Panc1 (cell line): ENCODE data around the gene IL7R. TPM values are rescaled to one million over a fixed set of nuclear protein-coding genes. Genes with fewer than 3 reads are reported as not detected.

Source experiments
- ATAC-seq: fragments of 200-7000 bp; cut with Tn5 transposase; 2 replicates; pipeline ENCODE4 v1.9.1; 2020; ENCODE audit warnings: mild to moderate bottlenecking, moderate library complexity
- BruUV-seq: library from RNA; stranded (reverse); fragments of 400-500 nt; replicated peaks from 2 replicates; lab custom pipeline; 2021; lab: Mats Ljungman, UMichigan
- CTCF ChIA-PET: fragments of 300-600 bp; sonication (Branson Sonifier 250); formaldehyde crosslinking; loops from one replicate; lab custom pipeline; 2022; ENCODE audit warnings: antibody characterized with exemption; lab: Charles Lee
- POLR2A ChIA-PET: fragments of 300-600 bp; sonication (Branson Sonifier 250); formaldehyde crosslinking; loops from one replicate; lab custom pipeline; 2022; ENCODE audit warnings: antibody characterized with exemption; lab: Charles Lee
- DNase-seq: peaks from one replicate; pipeline ENCODE4 v3.0.0-alpha.2; 2010; ENCODE audit warnings: low read depth, low spot score
- H3K27ac ChIP-seq: 2 replicates; pipeline ENCODE4 v1.5.1; 2011; ENCODE audit warnings: mild to moderate bottlenecking, low read length, inconsistent platforms
- H3K27me3 ChIP-seq: fragments of 200-500 bp; sonication (Bioruptor generic); 2 replicates; pipeline ENCODE4 v1.6.0; 2014; ENCODE audit warnings: low read length, inconsistent platforms; ENCODE audit not compliant: control insufficient read depth, insufficient read depth
- H3K36me3 ChIP-seq: fragments of 200-500 bp; sonication (Bioruptor generic); 2 replicates; pipeline ENCODE4 v1.5.1; 2014; ENCODE audit warnings: inconsistent platforms, mild to moderate bottlenecking, low read length, moderate library complexity; ENCODE audit not compliant: control insufficient read depth, insufficient read depth
- H3K4me1 ChIP-seq: 2 replicates; pipeline ENCODE4 v1.5.1; 2011; ENCODE audit warnings: inconsistent platforms, mild to moderate bottlenecking, low read length, moderate library complexity; ENCODE audit not compliant: control insufficient read depth, insufficient read depth
- H3K4me3 ChIP-seq, 2 experiments: 2 replicates each; pipeline ENCODE4 v1.5.1; 2011 to 2012; ENCODE audit warnings: low read depth in 2 of 2, low read length in 2 of 2, mild to moderate bottlenecking in 2 of 2, inconsistent platforms in 1 of 2, moderate library complexity in 1 of 2
- H3K9me3 ChIP-seq: fragments of 200-500 bp; sonication (Bioruptor generic); 2 replicates; pipeline ENCODE4 v1.5.1; 2014; ENCODE audit warnings: low read depth, mild to moderate bottlenecking, inconsistent platforms, low read length, moderate library complexity; ENCODE audit not compliant: control insufficient read depth, insufficient read depth
- CTCF ChIP-seq: fragments of 450-650 bp; IDR thresholded peaks from 2 replicates; pipeline ENCODE4 v1.5.1; 2017; ENCODE audit warnings: mild to moderate bottlenecking
- POLR2AphosphoS5 ChIP-seq: IDR thresholded peaks from 2 replicates; pipeline ENCODE4 v1.6.1; 2012; ENCODE audit warnings: mild to moderate bottlenecking, low read depth, low read length, moderate library complexity
- SIN3A ChIP-seq: IDR thresholded peaks from 2 replicates; pipeline ENCODE4 v1.6.1; 2012; ENCODE audit warnings: low read depth, mild to moderate bottlenecking, low read length, moderate library complexity, borderline replicate concordance; ENCODE audit not compliant: insufficient read depth
- TCF7L2 ChIP-seq: IDR thresholded peaks from 2 replicates; pipeline ENCODE4 v1.6.1; 2011; ENCODE audit warnings: mild to moderate bottlenecking, low read depth, low read length, inconsistent platforms
- in situ Hi-C: cut with HindIII; loops from 2 replicates; pipeline ENCODE4 v1.10.0; 2016; ENCODE audit warnings: low sequenced_read_pairs, low pct_unique_long_range_greater_than_20kb
- intact Hi-C: fragments of 100-400 bp; cut with micrococcal nuclease; formaldehyde crosslinking; loops from one replicate; pipeline ENCODE4 v1.10.0; 2022; ENCODE audit not compliant: unreplicated experiment
- total RNA-seq: library from RNA; stranded (reverse); gene quantifications from one replicate; pipeline ENCODE4 v1.2.1, GENCODE V29; 2021; ENCODE audit not compliant: unreplicated experiment
- TF ChIP-seq, protein P1 (sequence below), 2 experiments: IDR thresholded peaks; 2 replicates each; pipeline ENCODE4 v1.6.1; 2011 to 2012; ENCODE audit warnings: low read depth in 2 of 2, control low read depth in 1 of 2, low read length in 1 of 2, mild to moderate bottlenecking in 1 of 2, moderate library complexity in 1 of 2; ENCODE audit not compliant: insufficient read depth in 1 of 2

IL7R gene
- total RNA-seq, 1 experiment from 2014 or later: 0.90 TPM

GRCh38 chr5:35860686-35861085, 4.0 kb downstream of the IL7R start:
- POLR2A ChIA-PET: no interaction called here
- DNase-seq (no peak), ATAC-seq (no peak)
- Histone ChIP-seq H3K9me3 (no peaks in the 10 kb centered on the region), H3K4me3 (no peak overlapping the region), H3K36me3 (no peaks in the 10 kb centered on the region), H3K27me3 (no peaks in the 10 kb centered on the region), H3K27ac (no peak overlapping the region), H3K4me1 (no peaks in the 10 kb centered on the region)
- BruUV-seq: no TSS peak
- intact Hi-C loops: no loop called here
- TF ChIP-seq SIN3A (no peak), TCF7L2 (no peak), POLR2AphosphoS5 (no peak), CTCF (no peak)
- TF ChIP-seq, protein P1, sequence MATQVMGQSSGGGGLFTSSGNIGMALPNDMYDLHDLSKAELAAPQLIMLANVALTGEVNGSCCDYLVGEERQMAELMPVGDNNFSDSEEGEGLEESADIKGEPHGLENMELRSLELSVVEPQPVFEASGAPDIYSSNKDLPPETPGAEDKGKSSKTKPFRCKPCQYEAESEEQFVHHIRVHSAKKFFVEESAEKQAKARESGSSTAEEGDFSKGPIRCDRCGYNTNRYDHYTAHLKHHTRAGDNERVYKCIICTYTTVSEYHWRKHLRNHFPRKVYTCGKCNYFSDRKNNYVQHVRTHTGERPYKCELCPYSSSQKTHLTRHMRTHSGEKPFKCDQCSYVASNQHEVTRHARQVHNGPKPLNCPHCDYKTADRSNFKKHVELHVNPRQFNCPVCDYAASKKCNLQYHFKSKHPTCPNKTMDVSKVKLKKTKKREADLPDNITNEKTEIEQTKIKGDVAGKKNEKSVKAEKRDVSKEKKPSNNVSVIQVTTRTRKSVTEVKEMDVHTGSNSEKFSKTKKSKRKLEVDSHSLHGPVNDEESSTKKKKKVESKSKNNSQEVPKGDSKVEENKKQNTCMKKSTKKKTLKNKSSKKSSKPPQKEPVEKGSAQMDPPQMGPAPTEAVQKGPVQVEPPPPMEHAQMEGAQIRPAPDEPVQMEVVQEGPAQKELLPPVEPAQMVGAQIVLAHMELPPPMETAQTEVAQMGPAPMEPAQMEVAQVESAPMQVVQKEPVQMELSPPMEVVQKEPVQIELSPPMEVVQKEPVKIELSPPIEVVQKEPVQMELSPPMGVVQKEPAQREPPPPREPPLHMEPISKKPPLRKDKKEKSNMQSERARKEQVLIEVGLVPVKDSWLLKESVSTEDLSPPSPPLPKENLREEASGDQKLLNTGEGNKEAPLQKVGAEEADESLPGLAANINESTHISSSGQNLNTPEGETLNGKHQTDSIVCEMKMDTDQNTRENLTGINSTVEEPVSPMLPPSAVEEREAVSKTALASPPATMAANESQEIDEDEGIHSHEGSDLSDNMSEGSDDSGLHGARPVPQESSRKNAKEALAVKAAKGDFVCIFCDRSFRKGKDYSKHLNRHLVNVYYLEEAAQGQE (IDR thresholded peaks at IDR 0.05; ENCODE audit: insufficient read depth in 1 of 2, low read depth in 2 of 2, low read length in 1 of 2): no peak
- CTCF ChIA-PET: no interaction called here
- in situ Hi-C loops: no loop called here

DNA sequence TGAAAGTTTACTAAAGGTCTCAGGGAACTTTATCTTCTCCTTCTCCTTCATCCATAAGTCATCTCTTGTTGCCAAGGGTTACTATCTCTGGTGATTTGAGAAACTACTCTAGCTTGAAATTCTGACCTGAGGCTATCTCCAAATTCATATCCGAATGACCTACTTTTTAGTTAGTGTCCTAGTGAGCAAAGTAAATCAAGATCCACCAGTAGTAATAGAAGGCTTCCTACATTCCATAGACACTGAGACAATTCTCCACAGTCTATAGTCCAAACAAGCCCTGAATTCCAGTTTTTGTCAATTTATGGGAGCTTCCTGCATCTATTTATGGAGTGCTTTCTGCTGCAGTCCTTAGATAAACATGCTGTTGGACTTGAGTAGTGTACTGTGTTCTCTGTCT, 5.0 kb downstream of the IL7R start:
- Histone ChIP-seq H3K9me3 (no peaks in the 10 kb centered on the region), H3K36me3 (no peaks in the 10 kb centered on the region), H3K4me1 (no peaks in the 10 kb centered on the region), H3K27me3 (no peaks in the 10 kb centered on the region), H3K4me3 (no peak overlapping the region), H3K27ac (no peak overlapping the region)
- in situ Hi-C loops: no loop called here
- CTCF ChIA-PET: no interaction called here
- no peak for ATAC-seq
- intact Hi-C loops: no loop called here
- POLR2A ChIA-PET: no interaction called here
- DNase-seq: no peak
- TF ChIP-seq, protein P1 (IDR thresholded peaks at IDR 0.05; ENCODE audit: insufficient read depth in 1 of 2, low read depth in 2 of 2, low read length in 1 of 2): no peak
- TF ChIP-seq TCF7L2 (no peak), CTCF (no peak), SIN3A (no peak), POLR2AphosphoS5 (no peak)
- no TSS peak for BruUV-seq
